Limb (tissue), 2 donors: ENCODE results near the gene KIF17.
"Not testable (repeated sequence)": the region's sequence is repeated elsewhere in the genome, so short reads cannot be mapped to it uniquely, and the experiment has no call there.

Source experiments
- DNase-seq, 2 donors: peaks; one replicate each; pipeline ENCODE4 v3.0.0-alpha.2; 2016; ENCODE audit errors: extremely low spot score in 2 of 2

The KIF17 gene

GRCh38 chr1:20691872-20692271 is 25.9 kb downstream of the KIF17 start:
- DNase-seq, result no peak

DNA sequence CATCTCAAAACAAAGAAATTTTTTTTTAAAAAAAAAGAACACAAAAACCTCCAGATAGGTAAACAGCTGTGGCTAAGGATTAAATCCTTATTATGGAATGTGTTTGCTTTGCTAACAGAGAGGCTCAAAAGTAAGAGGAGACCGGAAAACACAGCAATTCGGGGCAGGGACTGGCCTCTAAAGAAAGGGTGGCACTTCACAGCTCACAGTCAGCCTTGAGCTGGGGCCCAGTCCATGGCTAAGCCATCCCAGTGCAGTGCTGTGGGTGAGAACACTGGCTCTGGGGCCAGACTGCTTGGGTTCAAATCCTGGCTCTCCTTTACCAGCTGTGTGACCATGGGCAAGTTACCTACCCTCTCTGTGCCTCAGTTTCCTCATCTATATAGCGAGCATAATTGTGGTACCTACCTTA is 28.2 kb downstream of the KIF17 start:
- no peak for DNase-seq

DNA sequence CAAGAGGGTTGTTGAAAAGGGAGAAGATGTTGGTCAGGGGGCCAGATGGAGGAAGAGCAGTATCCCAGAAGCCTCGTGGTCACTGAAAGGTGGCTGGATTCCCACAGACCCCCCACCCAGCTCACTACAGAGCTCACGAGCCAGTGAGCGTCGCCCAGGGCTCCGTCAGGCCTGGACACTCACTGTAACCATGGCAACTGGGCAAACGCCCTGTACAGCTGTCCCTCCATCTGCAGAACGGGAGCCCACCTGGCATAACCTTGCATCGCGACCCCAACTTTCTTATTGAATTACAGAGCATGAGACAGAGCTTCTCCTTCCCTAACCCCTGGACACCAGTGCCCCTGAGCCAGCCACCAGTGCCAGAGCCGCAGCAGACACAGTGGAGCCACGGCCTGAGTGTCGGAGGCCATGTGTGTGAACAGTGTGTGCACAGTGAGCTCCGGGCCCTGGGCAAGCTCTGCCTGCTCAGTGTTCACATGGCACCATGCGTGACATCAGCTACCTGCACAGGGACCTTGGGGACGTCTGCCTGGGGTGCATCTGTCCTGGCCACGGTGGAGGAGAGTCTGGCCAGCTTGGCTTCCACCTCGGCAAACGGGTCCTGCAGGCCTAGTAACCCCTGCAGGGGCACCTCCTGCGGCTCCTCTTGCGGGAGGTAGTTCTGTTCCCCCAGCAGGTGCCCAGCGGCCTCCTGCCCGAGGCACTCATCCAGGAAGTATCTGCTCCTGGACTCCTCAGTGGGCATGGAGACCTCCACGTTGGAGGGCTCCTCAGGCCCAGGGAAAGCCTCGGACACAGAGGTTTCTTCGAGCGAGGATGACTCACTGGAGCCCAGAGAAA is 30.7 kb downstream of the KIF17 start:
- DNase-seq, result no peak

GRCh38 chr1:20685741-20686140 is 32.1 kb downstream of the KIF17 start:
- DNase-seq, result no peak

- no peak for DNase-seq
Observed at GRCh38 chr1:20685099-20685662, 32.6 kb downstream of the KIF17 start.

- no peak for DNase-seq
Observed at GRCh38 chr1:20684651-20685050, 33.2 kb downstream of the KIF17 start.

DNA sequence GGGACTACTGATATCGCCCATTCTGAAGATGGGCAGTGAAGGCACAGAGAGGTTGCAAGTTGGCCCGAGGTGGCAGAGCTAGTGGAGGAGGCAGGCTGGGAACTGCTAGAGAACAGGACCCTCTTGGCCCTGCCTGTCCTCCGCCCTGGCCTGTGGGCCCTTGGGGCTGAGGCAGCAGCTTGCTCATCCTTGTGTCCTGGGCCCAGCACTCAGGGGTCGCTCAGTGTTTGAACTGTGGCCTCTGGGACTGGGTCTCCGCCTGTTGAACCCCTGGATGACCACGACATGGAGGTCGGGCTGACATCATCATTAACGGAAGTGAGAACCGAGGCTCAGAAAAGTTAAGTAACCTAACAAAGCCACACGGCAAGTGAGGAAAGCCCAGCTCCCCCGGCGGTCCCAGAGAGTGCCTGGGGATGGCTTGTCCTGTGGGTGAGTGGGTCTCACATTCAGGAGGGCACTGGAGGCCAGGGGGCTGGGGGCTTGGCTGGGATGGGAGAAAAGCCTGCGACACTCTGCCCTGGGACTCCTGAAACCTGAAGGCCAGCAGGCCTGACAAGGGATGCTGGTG is 33.7 kb downstream of the KIF17 start:
- no peak for DNase-seq

DNA sequence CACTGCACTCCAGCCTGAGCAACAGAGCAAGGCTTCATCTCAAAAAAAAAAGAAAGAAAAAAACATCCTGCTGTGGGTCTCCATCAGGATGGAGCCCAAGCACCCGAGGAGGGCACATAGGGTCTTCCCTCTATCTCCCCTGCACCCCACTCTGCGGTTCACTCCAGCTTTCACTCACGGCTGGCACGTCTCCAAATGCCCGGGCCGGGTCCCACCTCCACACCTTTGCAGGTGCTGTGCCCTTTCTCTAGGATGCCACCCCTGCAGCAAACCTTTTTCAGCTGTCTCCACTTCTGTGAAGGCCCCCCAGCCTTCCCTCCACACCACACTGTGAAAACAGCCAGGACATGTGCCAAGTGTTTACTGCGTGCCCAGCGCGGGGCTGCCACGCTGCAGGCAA is 34.2 kb downstream of the KIF17 start:
- DNase-seq, result no peak

DNA sequence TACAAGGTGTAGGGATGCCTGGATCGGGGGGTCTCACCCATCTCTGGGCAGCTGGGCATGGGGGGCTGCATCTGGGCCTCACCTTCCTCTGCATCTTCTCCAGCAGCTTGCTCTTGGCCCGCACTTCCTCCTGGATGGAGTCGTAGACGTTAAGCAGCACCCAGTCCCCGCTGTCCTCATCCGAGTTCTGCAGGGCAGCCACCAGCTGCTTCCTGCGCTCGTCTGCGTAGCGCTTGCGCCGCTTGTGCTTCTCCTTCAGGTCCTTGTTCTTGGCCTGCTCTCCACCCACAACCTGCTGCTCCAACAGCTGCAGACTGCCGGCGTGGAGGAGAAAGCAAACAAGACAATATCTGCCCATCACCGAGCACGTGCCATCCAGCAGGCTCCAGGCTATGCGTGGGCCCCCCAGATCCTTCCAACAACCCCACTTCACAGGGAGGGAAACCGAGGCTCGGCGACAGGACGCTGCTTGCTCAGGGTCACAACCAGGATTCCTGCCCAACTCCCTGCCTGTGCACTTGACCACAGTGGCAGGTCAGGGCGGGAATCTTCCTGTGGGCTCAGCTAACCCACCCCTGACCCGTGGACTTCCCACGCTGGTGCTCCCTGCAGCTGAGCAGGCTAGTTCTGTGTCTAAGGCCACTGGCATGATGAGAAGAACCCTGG is 35.1 kb downstream of the KIF17 start:
- DNase-seq, result no peak

DNA sequence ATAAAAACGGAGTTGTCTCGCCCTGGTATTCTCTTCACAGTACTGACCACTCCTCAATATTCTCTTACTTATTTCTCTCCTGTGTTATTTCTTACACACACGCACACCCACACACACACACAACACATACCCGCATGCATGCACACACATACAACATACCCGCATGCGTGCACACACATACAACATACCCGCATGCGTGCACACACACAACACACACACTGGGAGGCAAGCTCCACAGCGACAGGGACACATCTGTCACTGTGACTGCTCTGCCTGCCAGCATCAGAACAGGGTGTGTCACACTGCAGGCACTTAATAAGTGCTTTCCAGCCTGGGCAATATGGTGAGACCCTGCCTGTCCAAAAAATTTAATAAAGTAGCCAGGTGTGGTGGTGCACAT is 35.8 kb downstream of the KIF17 start:
- DNase-seq, result no peak

DNA sequence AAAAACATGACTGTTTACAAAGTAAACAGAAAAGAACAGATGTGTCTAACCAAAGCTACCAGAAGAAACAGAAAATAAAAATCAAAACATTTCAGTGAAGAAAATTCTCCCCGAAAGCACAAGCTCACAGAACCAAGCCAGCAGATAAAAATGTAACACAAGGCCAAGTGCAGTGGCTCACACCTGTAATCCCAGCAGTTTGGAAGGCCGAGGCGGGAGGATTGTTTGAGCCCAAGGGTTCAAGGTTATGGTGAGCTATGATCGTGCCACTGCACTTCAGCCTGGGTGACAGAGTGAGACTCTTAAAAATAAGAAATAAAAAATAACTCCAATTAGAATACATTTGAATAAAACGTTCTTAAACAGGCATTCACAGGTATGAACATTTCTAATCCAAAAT is 37.5 kb downstream of the KIF17 start:
- DNase-seq, result no peak

- DNase-seq, result no peak
Observed at GRCh38 chr1:20678599-20678998, 39.2 kb downstream of the KIF17 start.

DNA sequence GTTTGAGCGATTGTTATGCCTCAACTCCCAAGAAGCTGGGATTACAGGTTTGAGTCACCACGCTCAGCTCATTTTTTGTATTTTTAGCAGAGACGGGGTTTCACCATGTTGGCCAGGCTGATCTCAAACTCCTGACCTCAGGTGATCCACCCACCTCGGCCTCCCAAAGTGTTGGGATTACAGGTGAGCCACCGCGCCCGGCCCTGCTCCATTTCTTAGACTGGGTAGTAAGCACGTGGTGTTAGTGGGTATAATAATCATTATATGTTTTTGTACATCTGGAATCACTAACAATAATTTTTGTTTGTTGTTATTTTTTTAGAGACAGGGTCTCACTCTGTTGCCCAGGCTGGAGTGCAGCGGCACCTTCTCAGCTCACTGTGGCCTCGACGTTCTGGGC is 44.2 kb downstream of the KIF17 start:
- not testable (repeated sequence) for DNase-seq

- no peak for DNase-seq
Observed at GRCh38 chr1:20672265-20672632, 45.6 kb downstream of the KIF17 start.

DNA sequence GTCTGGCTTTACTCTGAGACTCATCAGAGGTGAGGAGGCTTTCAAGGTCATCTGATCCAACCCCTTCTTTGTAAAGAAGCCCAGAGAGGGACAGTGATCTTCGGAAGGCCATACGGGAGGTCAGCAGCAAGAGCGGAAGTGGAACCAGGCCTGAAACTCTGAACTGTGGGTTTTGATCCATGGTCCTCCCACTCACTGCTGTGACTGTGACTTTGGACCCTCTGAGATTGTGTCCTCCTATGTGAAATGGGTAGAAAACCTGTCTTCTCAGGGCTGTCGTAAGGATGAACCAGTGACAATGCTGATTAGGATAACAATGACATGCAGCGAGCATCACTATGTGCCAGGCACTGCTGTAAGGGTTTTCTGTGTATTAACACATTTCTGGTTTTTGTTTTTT is 46.9 kb downstream of the KIF17 start:
- DNase-seq, result no peak

GRCh38 chr1:20668581-20668980 is 49.2 kb downstream of the KIF17 start:
- no peak for DNase-seq

- DNase-seq, result no peak
Observed at GRCh38 chr1:20666804-20667203, 51.0 kb downstream of the KIF17 start.

- no peak for DNase-seq
Observed at GRCh38 chr1:20666146-20666545, 51.7 kb downstream of the KIF17 start.

GRCh38 chr1:20665726-20666125 is 52.1 kb downstream of the KIF17 start:
- no peak for DNase-seq

DNA sequence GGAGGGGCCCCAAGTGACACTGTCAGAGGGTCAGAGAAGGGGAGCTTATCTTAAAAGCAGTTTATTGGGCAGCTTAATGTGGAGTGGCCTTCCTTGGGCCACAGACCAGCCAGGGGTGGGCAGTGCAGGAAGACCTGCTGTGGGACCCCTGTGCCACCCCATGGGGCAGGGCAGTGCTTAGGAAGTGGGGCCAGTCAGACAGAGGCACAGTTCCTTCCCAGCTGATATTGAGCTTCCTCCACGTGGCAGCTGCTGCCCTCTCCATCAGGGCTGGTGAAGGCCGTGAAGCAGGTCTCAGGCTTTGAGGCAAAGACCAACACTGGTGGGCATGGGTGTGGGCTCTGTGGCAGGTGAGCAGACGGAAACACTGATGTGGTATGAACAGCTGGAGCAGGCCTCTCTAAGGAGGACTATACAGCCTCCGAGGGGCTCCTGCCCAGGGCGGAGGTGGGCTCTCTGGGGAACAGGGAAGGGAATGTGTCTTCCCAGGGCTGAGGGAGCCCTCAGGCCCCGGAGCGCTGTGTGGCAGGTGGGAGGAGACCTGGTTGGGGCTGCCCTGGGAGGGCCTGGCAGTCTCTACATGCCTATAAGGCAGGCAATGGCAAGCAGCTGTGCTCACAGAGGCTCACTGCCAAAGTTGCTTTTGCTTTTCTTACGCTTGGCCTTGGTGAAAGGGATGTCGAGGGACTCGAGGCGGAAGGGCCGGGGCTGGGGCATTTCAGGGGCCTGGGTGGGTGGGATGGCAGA is 53.7 kb downstream of the KIF17 start:
- DNase-seq, result no peak

- DNase-seq, result no peak
Observed at GRCh38 chr1:20663365-20663764, 54.4 kb downstream of the KIF17 start.

DNA sequence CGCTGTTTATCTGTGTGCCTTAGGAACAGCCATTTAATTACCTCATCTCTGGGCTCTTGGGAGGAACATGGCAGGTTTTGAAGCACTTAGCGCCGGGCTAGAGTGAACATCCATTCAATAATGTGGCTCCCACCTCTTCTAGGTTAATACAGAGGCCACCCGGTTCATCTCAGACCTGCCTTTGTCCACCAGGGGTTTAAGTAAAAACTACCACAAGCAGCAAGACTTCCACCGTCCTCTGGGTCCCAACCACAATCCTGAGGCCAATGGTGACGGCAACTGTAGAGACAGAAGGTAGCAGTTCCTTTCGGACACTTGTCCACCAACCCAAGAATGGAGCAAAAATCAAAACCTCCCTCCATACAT is 55.7 kb downstream of the KIF17 start:
- no peak for DNase-seq
